ENCODE results near the gene INSR.

- no peak for TF ChIP-seq CTCF (IDR thresholded peaks at IDR 0.05)
- no peak for TF ChIP-seq POLR2A (IDR thresholded peaks at IDR 0.05)
Observed at GRCh38 chr19:7098096-7098495, 196.1 kb downstream of the INSR start.

Measured in thyroid gland (tissue), 4 donors.